GM20000 (cell line): Measurements from ENCODE around the gene PFKL.

Experiments
- DNase-seq: peaks from one replicate; pipeline ENCODE4 v3.0.0; 2012; ENCODE audit warnings: low spot score
- CTCF ChIP-seq: IDR thresholded peaks from 2 replicates; pipeline ENCODE4 v1.5.1; 2012; ENCODE audit warnings: mild to moderate bottlenecking, control low read depth; ENCODE audit errors: extremely low read depth, missing control alignments

The PFKL gene

GRCh38 chr21:44286716-44287632, 12.9 kb upstream of the PFKL start:
- TF ChIP-seq CTCF: no peak
- no peak for DNase-seq

GRCh38 chr21:44288251-44289110, 11.4 kb upstream of the PFKL start:
- no peak for DNase-seq
- TF ChIP-seq CTCF: no peak

- no peak for DNase-seq
- TF ChIP-seq CTCF: no peak
Observed at GRCh38 chr21:44289381-44290010, 10.4 kb upstream of the PFKL start.

- DNase-seq: no peak
- no peak for TF ChIP-seq CTCF
Observed at GRCh38 chr21:44290327-44291077, 9.4 kb upstream of the PFKL start.

GRCh38 chr21:44291078-44291935, 8.5 kb upstream of the PFKL start:
- TF ChIP-seq CTCF: no peak
- DNase-seq: no peak
